GM19395 (cell line): Measurements from ENCODE around the gene FGF23.
"Not testable (repeated sequence)": the region's sequence is repeated elsewhere in the genome, so short reads cannot be mapped to it uniquely, and the experiment has no call there.

Experiments
- ATAC-seq: cut with Tn5 transposase; IDR thresholded peaks from one replicate; pipeline ENCODE4 v1.9.1; 2021; ENCODE audit warnings: mild to moderate bottlenecking, moderate library complexity; ENCODE audit not compliant: unreplicated experiment

FGF23 gene

DNA sequence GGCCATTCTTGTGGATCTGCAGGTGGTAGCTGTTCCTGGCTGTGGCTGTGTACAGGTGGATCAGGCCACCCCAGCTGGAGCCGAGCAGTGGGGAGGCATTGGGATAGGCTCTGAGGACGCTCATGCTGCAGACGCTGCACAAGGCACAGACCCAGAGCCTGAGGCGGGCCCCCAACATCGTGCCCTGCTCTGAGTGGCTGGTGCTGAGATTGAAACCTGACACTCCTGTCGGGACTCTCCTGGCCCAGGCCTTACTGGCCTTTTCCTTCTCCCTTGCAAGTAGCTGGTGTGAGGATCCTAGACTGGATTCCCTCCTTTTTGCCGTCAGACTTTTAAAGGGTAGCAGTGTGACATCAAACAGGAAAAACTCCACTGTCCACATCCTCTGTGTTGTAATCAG, at the start of gene FGF23:
TSS of gene FGF23 (minus strand) at position 308 of the 400 bp plus-strand sequence. CDS start at position 178, 130 bp downstream.
- no peak for ATAC-seq

- ATAC-seq = no peak
Observed at GRCh38 chr12:4424422-4424821, 44.9 kb upstream of the FGF23 start.

DNA sequence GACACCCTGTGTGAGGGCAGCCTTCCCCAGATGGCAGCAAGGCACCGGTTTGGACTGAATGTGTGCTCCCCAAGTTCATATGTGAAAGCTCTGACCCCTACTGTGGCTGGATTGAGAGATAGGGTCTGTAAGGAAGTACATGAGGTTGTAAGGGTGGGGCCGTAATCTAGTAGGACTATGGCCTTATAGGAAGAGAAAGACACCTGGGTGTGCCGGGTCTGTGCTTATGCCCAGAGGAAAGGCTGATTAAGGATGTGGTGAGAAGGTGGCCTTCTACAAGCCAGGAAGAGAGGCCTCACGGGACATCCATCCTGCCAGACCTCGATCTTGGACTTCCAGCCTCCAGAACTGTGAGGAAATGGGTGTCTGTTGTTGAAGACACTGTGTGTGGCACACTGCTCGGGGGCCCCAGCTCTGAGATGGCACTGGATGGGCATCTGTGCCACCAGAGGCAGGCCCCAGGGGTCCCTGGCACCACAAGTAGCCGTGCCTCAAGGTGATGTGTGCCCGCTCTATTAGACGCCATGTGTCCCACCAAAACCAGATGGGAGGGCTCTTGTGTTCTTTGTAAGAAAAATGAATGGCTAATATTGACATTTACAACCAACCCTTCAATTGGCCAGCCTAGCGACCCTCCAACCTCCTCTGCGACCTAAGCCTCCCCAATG, 44.1 kb upstream of the FGF23 start:
- ATAC-seq = no peak

DNA sequence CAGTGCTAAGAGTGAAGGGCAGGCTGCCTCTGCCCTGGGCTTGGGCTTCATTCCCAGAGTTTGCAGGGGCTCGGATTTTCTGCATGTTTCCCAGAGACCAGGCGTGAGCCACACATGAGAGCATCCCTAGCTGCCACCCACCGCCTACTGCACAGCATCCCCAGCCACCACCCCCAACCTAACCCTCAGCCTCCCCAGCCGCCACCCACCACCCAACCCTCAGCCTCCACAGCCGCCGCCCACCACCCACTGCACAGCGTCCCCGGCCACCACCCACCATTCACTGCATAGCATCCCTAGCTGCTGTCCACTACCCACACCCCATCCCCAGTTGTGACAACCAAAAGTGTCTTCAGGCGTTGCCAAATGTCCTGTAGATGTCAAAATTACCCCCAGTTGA, 43.5 kb upstream of the FGF23 start:
- ATAC-seq = no peak

- ATAC-seq = no peak
Observed at GRCh38 chr12:4421590-4422031, 42.1 kb upstream of the FGF23 start.

- no peak for ATAC-seq
Observed at GRCh38 chr12:4420138-4420670, 40.7 kb upstream of the FGF23 start.

- no peak for ATAC-seq
Observed at GRCh38 chr12:4418913-4419312, 39.4 kb upstream of the FGF23 start.

- ATAC-seq = no peak
Observed at GRCh38 chr12:4417936-4418335, 38.4 kb upstream of the FGF23 start.

GRCh38 chr12:4417455-4417854, 37.9 kb upstream of the FGF23 start:
- no peak for ATAC-seq

GRCh38 chr12:4416276-4416675, 36.8 kb upstream of the FGF23 start:
- no peak for ATAC-seq

- no peak for ATAC-seq
Observed at GRCh38 chr12:4412465-4412864, 33.0 kb upstream of the FGF23 start.

- no peak for ATAC-seq
Observed at GRCh38 chr12:4412056-4412455, 32.5 kb upstream of the FGF23 start.

DNA sequence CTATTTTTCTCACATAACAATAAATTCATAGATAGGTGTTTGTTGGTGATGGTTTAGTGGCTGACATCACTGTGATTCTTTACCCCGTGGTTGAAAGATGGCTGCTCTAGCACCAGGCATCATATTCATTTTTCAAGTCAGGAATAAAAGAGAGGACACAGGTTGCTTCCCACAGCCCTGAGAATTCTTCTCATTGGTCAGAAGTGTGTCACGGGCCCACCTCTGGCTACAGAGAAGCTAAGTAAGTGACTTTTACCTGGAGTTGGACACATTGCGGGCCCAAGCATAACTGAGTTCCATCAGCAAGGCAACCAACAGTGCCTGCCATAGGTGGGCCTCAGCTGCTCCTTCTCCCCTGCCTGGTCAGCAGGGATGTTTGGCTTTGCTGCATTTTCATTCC, 27.6 kb upstream of the FGF23 start:
- ATAC-seq = no peak

DNA sequence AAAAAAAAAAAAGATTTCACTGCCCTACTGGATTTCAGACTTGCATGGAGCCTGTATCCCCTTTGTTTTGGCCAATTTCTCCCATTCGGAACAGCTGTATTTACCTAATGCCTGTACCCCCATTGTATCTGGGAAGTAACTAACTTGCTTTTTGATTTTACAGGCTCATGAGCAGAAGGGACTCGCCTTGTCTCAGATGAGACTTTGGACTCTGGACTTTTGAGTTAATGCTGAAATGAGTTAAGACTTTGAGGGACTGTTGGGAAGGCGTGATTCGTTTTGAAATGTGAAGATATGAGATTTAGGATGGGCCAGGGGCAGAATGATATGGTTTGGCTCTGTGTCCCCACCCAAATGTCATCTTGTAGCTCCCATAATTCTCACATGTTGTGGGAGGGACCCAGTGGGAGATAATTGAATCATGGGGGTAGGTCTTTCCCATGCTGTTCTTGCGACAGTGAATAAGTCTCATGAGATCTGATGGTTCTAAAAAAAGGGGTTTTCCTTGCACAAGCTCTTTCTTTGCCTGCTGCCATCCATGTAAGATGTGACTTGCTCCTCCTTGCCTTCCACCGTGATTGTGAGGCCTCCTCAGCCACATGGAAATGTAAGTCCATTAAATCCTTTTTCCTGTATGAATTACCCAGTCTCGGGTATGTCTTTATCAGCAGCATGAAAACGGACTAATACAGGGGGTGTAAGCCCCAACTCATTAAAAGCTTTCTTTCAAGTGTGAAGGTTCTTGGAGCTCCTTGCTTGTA, 25.5 kb upstream of the FGF23 start:
- ATAC-seq = not testable (repeated sequence)

GRCh38 chr12:4402996-4403395, 23.5 kb upstream of the FGF23 start:
- ATAC-seq = no peak

- ATAC-seq = no peak
Observed at GRCh38 chr12:4401117-4401516, 21.6 kb upstream of the FGF23 start.

DNA sequence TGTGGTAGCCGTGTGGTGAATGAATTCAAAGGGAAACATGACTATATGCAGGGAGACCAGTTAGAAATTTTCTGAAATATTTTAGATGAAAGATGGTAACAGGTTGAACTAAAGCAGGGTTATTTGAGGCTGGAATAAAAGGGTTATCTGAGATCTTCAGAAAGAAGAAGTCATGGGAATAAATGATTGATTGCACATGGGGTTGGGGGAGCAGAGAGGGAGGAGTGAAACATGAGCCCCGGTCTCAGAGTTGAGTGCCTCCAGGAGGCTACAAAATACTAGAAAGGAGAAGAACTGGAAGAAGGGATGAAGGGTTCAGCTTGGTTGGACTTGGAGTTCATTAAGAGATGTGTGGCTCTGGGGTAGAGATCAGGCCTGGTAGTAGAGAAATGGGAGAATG, 16.3 kb upstream of the FGF23 start:
- no peak for ATAC-seq

DNA sequence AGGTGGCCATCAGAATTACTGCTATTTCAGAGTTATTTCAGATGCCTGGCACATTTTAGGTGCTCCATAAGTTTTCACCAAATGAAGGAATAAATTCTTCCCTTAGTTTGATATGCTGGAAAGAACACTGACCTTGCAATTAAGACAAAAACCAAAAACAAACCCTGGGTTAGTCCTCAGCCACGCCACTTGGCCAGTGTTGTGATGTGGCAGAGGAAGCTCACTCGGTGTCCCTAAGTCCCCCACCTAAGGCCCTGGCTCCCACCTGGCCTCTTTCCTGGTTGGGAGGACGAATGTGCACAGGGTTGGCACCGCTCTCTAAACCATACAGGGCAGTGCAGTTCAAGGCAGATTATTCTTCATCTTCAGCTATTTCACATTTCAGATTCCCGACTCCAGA, 13.7 kb upstream of the FGF23 start:
- ATAC-seq = no peak

GRCh38 chr12:4392223-4392742, 12.8 kb upstream of the FGF23 start:
- ATAC-seq = no peak

DNA sequence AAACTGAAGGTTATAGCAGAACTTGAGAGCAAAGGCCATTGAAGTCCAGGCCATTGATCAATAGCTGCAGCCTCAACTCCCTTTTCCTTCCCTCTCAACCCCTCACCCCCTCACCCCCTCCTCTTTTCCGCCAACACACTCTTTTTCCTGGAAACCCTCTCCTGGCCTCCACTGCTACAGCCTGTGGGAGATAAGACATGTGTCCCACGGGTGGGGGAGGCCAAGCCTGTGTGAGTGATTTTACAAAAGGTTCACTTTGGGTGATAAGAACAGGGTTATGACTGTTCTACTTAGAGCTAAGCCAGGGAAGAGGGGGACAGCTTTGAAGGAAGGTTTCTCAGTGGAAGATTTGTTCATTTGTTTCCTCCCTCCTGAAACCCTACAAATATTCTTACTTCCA, 9.2 kb upstream of the FGF23 start:
- no peak for ATAC-seq

- no peak for ATAC-seq
Observed at GRCh38 chr12:4388032-4388431, 8.5 kb upstream of the FGF23 start.

DNA sequence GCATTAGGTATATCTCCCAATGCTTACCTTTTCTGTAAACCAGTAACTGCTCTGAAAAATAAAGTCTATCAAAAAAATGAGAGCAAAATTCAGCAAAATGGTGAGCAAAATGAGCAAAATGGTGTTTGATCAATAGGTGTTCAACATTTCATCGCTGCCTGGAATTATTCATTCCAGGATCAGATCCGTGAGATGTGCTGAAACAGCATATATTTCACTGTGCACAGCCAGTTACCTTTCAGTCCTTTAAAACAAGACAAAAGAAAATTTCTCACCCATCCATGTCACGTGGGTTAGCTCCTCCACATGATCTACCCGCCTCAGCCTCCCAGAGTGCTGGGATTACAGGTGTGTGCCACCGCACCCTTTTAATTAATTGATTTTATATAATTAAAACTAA, 8.1 kb upstream of the FGF23 start:
- no peak for ATAC-seq
